NK-92 (cell line): ENCODE measurements around the gene PKP4.

Experiments
- DNase-seq: peaks from one replicate; lab custom pipeline; 2025; ENCODE audit not compliant: unreplicated experiment; lab: John Stamatoyannopoulos, UW

The PKP4 gene

GRCh38 chr2:158498043-158498748 lies 41.4 kb downstream of the PKP4 start:
- DNase-seq, result no peak

GRCh38 chr2:158498749-158499136 lies 42.0 kb downstream of the PKP4 start:
- no peak for DNase-seq

- DNase-seq, result no peak
Measured at GRCh38 chr2:158499383-158499782, 42.6 kb downstream of the PKP4 start.

GRCh38 chr2:158500333-158500732 lies 43.6 kb downstream of the PKP4 start:
- DNase-seq, result no peak

GRCh38 chr2:158501301-158501700 lies 44.5 kb downstream of the PKP4 start:
- no peak for DNase-seq

- no peak for DNase-seq
Measured at GRCh38 chr2:158502974-158503373, 46.2 kb downstream of the PKP4 start.

GRCh38 chr2:158504088-158504487 lies 47.3 kb downstream of the PKP4 start:
- no peak for DNase-seq

GRCh38 chr2:158505448-158505934 lies 48.7 kb downstream of the PKP4 start:
- DNase-seq, result no peak

- DNase-seq, result no peak
Measured at GRCh38 chr2:158507141-158507540, 50.4 kb downstream of the PKP4 start.

- DNase-seq, result no peak
Measured at GRCh38 chr2:158507679-158508078, 50.9 kb downstream of the PKP4 start.

- DNase-seq, result no peak
Measured at GRCh38 chr2:158509928-158510797, 53.4 kb downstream of the PKP4 start.

- no peak for DNase-seq
Measured at GRCh38 chr2:158510887-158511286, 54.1 kb downstream of the PKP4 start.

- no peak for DNase-seq
Measured at GRCh38 chr2:158511706-158512105, 55.0 kb downstream of the PKP4 start.

- no peak for DNase-seq
Measured at GRCh38 chr2:158512323-158512722, 55.6 kb downstream of the PKP4 start.

- DNase-seq, result no peak
Measured at GRCh38 chr2:158513841-158514240, 57.1 kb downstream of the PKP4 start.

GRCh38 chr2:158518084-158518483 lies 61.3 kb downstream of the PKP4 start:
- DNase-seq, result no peak

GRCh38 chr2:158519481-158519880 lies 62.7 kb downstream of the PKP4 start:
- DNase-seq, result no peak

GRCh38 chr2:158529379-158530259 lies 72.9 kb downstream of the PKP4 start:
- DNase-seq, result no peak

GRCh38 chr2:158530829-158531228 lies 74.1 kb downstream of the PKP4 start:
- no peak for DNase-seq

GRCh38 chr2:158533009-158533408 lies 76.3 kb downstream of the PKP4 start:
- no peak for DNase-seq
